HepG2 (cell line): ENCODE results near the gene MRPS34. TPM values are rescaled to one million over a fixed set of nuclear protein-coding genes. Genes with fewer than 3 reads are reported as not detected.

Experiments used
- ARID3A ChIP-seq: IDR thresholded peaks from 2 replicates; pipeline ENCODE4 v1.6.1; 2012; ENCODE audit warnings: low read depth, low read length, improper control_type of control experiment
- CCAR2 ChIP-seq: fragments of 200-400 bp; formaldehyde crosslinking; optimal IDR thresholded peaks from 2 replicates; pipeline ENCODE3; 2018; ENCODE audit warnings: low read depth, mild to moderate bottlenecking, low read length, moderate library complexity
- FOXK1 ChIP-seq: sonication (generic); formaldehyde crosslinking; IDR thresholded peaks from 2 replicates; pipeline ENCODE4 v1.4.0; 2020; ENCODE audit warnings: low read depth, missing genetic modification reagents, borderline replicate concordance
- HNRNPUL1 ChIP-seq: fragments of 200-400 bp; formaldehyde crosslinking; IDR thresholded peaks from 2 replicates; pipeline ENCODE4 v1.6.1; 2017; ENCODE audit warnings: low read depth, mild to moderate bottlenecking, low read length, moderate library complexity
- HOXA5 ChIP-seq: sonication (generic); formaldehyde crosslinking; IDR thresholded peaks from 2 replicates; pipeline ENCODE4 v1.4.0; 2020; ENCODE audit warnings: missing genetic modification reagents
- MEF2D ChIP-seq: sonication (generic); formaldehyde crosslinking; IDR thresholded peaks from 2 replicates; pipeline ENCODE4 v1.5.1; 2020; ENCODE audit warnings: mild to moderate bottlenecking, missing genetic modification reagents
- NCOA2 ChIP-seq: sonication (generic); formaldehyde crosslinking; IDR thresholded peaks from 2 replicates; pipeline ENCODE4 v1.8.0; 2022; ENCODE audit warnings: inconsistent platforms
- PHF8 ChIP-seq: sonication (generic); formaldehyde crosslinking; IDR thresholded peaks from 2 replicates; pipeline ENCODE4 v1.5.0; 2020; ENCODE audit warnings: missing genetic modification reagents
- SKI ChIP-seq: fragments of 450-650 bp; IDR thresholded peaks from one replicate; pipeline ENCODE4 v1.6.1; 2018; ENCODE audit warnings: mild to moderate bottlenecking; ENCODE audit not compliant: partially characterized antibody
- TIGD3 ChIP-seq: sonication (generic); formaldehyde crosslinking; IDR thresholded peaks from 2 replicates; pipeline ENCODE4 v1.5.1; 2020; ENCODE audit warnings: mild to moderate bottlenecking, missing genetic modification reagents, borderline replicate concordance
- TOPORS ChIP-seq: sonication (generic); formaldehyde crosslinking; IDR thresholded peaks from 2 replicates; pipeline ENCODE4 v1.8.0; 2023; ENCODE audit warnings: mild to moderate bottlenecking, missing genetic modification reagents
- ZBTB8A ChIP-seq: sonication (generic); formaldehyde crosslinking; IDR thresholded peaks from 2 replicates; pipeline ENCODE4 v1.4.0; 2020; ENCODE audit warnings: mild to moderate bottlenecking, low read depth, missing genetic modification reagents, borderline replicate concordance
- ZNF569 ChIP-seq: sonication (generic); formaldehyde crosslinking; IDR thresholded peaks from 2 replicates; pipeline ENCODE4 v1.5.0; 2020; ENCODE audit warnings: mild to moderate bottlenecking, missing genetic modification reagents, moderate library complexity, borderline replicate concordance
- ZNF574 ChIP-seq: sonication (generic); formaldehyde crosslinking; IDR thresholded peaks from 2 replicates; pipeline ENCODE4 v1.4.0; 2020; ENCODE audit warnings: missing genetic modification reagents
- ZNF691 ChIP-seq: sonication (generic); formaldehyde crosslinking; IDR thresholded peaks from 2 replicates; pipeline ENCODE4 v1.4.0; 2020; ENCODE audit warnings: missing genetic modification reagents, low read depth, mild to moderate bottlenecking, borderline replicate concordance
- ZNF703 ChIP-seq: sonication (generic); formaldehyde crosslinking; IDR thresholded peaks from 2 replicates; pipeline ENCODE4 v1.5.1; 2020; ENCODE audit warnings: missing genetic modification reagents, mild to moderate bottlenecking, moderate library complexity, borderline replicate concordance
- ZNF883 ChIP-seq: sonication (generic); formaldehyde crosslinking; IDR thresholded peaks from 2 replicates; pipeline ENCODE4 v1.5.1; 2020; ENCODE audit warnings: mild to moderate bottlenecking, missing genetic modification reagents; ENCODE audit errors: not compliant biosample characterization
- polyA plus RNA-seq, 8 experiments: library from polyadenylated mRNA; depleted of rRNA in 3 of 8; stranded (reverse) in 7 of 8; unstranded in 1 of 8; fragments of >200 nt; fragmentation: Illumina TruSeq in 4 of 8; extraction: Trizol in 4 of 8; gene quantifications; 2 replicates each; pipeline versions ENCODE4 v1.2.1 to v1.2.3, GENCODE V29; 2011 to 2016; ENCODE audit warnings: low read depth in 4 of 8, missing spikeins in 1 of 8, mixed read lengths in 1 of 8; ENCODE audit not compliant: insufficient read depth in 1 of 8
- total RNA-seq, 5 experiments: library from RNA; depleted of rRNA; stranded (reverse); fragments of >200 nt; fragmentation: Illumina TruSeq; extraction: Trizol; gene quantifications; 2 replicates each; pipeline ENCODE4 v1.2.3, GENCODE V29; 2016; ENCODE audit warnings: low read depth in 1 of 5
- TF ChIP-seq, protein P1 (sequence below): IDR thresholded peaks from 2 replicates; pipeline ENCODE4 v1.6.1; 2016; ENCODE audit warnings: mild to moderate bottlenecking, missing biosample characterization, missing genetic modification reagents
- TF ChIP-seq, protein P2 (sequence below): sonication (generic); formaldehyde crosslinking; IDR thresholded peaks from 2 replicates; pipeline ENCODE4 v1.4.0; 2020; ENCODE audit warnings: missing genetic modification reagents

The MRPS34 gene
- total and polyA plus RNA-seq, 2 of the 13 experiments (the other 11 are each of a cell fraction or from before 2014, with no cell fraction given): 63.5 to 131 TPM

- TF ChIP-seq CCAR2 (no peak), SKI (peak; percentile 7), ZNF883 (CRISPR knock-in tag) (peak; percentile 54), PHF8 (CRISPR knock-in tag) (peak; percentile 93), TIGD3 (CRISPR knock-in tag) (no peak), FOXK1 (peak; percentile 84; the same call in 1 of the 2 replicates), ZNF574 (CRISPR knock-in tag) (peak; percentile 95), MEF2D (no peak), ZNF691 (CRISPR knock-in tag) (peak; percentile 91; the same call in 1 of the 2 replicates), ZNF569 (no peak), ZBTB8A (CRISPR knock-in tag) (no peak), TOPORS (CRISPR knock-in tag) (peak; percentile 86), HOXA5 (CRISPR knock-in tag) (peak; percentile 88), NCOA2 (CRISPR knock-in tag) (peak; percentile 62; the same call in 1 of the 2 replicates), ZNF703 (no peak), HNRNPUL1 (peak; percentile 14; the same call in 1 of the 2 replicates), ARID3A (no peak)
- TF ChIP-seq, protein P1, sequence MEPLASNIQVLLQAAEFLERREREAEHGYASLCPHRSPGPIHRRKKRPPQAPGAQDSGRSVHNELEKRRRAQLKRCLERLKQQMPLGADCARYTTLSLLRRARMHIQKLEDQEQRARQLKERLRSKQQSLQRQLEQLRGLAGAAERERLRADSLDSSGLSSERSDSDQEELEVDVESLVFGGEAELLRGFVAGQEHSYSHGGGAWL (CRISPR knock-in tag): peak; percentile 56
- TF ChIP-seq, protein P2, sequence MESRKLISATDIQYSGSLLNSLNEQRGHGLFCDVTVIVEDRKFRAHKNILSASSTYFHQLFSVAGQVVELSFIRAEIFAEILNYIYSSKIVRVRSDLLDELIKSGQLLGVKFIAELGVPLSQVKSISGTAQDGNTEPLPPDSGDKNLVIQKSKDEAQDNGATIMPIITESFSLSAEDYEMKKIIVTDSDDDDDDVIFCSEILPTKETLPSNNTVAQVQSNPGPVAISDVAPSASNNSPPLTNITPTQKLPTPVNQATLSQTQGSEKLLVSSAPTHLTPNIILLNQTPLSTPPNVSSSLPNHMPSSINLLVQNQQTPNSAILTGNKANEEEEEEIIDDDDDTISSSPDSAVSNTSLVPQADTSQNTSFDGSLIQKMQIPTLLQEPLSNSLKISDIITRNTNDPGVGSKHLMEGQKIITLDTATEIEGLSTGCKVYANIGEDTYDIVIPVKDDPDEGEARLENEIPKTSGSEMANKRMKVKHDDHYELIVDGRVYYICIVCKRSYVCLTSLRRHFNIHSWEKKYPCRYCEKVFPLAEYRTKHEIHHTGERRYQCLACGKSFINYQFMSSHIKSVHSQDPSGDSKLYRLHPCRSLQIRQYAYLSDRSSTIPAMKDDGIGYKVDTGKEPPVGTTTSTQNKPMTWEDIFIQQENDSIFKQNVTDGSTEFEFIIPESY (CRISPR knock-in tag): 0 out of 2 replicates have a peak, but pooled peaks have one; percentile 10
These were observed at the start of gene MRPS34 (continued) for GRCh38 chr16:1772908-1773702.
